ENCODE results near the gene MAD1L1.

The MAD1L1 gene

DNA sequence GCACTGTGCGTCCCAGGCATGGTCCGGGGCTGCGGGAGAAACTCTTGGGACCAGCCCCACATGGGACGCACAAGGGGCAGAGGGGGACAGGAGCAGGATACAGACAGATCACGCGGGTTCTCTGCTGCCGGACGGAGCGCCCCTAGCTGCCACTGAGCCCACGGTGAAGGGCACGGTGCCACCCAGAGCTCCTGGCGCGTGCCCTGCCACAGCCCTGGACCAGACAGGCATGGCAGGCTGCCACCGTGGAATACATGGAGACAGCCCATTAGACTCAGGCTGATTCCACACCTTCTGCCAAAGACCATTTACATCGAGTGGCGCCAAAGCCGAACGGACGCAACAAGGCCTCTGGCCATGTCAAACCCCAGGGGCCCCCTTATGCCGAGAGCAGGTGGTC, 90.4 kb downstream of the MAD1L1 start:
- TF ChIP-seq, protein P1, sequence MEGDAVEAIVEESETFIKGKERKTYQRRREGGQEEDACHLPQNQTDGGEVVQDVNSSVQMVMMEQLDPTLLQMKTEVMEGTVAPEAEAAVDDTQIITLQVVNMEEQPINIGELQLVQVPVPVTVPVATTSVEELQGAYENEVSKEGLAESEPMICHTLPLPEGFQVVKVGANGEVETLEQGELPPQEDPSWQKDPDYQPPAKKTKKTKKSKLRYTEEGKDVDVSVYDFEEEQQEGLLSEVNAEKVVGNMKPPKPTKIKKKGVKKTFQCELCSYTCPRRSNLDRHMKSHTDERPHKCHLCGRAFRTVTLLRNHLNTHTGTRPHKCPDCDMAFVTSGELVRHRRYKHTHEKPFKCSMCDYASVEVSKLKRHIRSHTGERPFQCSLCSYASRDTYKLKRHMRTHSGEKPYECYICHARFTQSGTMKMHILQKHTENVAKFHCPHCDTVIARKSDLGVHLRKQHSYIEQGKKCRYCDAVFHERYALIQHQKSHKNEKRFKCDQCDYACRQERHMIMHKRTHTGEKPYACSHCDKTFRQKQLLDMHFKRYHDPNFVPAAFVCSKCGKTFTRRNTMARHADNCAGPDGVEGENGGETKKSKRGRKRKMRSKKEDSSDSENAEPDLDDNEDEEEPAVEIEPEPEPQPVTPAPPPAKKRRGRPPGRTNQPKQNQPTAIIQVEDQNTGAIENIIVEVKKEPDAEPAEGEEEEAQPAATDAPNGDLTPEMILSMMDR (IDR thresholded peaks at IDR 0.05; ENCODE audit: low read depth, low read length, missing control alignments): no peak

DNA sequence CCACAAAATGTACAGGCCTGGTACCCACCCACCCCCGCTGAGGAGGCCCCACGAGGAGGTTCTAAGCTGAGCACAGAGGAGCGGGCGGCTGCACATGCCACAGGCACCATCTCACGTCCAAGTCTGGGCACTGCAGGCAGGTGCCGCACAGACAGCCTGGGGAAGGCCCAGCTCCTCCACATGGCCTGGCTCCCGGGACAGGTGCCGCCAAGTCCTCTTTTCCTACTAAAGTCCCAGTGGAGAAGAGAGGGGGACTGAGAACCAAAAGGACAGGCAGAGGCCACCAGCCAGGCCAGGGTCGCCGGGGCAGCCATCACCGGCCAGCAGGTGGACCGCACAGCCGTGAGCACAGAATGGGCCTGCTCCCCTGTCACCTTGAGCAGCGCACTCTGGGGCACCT, 91.1 kb downstream of the MAD1L1 start:
- no peak for DNase-seq (ENCODE audit: extremely low read depth, low read depth)
- TF ChIP-seq, protein P1 (IDR thresholded peaks at IDR 0.05; ENCODE audit: low read depth, low read length, missing control alignments): no peak
- no peak overlapping the region for H3K4me3 ChIP-seq (replicated peaks; ENCODE audit: low read depth, low read length)

More for the DNA sequence above, 90.4 kb downstream of the MAD1L1 start:
- DNase-seq (ENCODE audit: extremely low read depth, low read depth): no peak
- H3K4me3 ChIP-seq (replicated peaks; ENCODE audit: low read depth, low read length): no peak overlapping the region

DNA sequence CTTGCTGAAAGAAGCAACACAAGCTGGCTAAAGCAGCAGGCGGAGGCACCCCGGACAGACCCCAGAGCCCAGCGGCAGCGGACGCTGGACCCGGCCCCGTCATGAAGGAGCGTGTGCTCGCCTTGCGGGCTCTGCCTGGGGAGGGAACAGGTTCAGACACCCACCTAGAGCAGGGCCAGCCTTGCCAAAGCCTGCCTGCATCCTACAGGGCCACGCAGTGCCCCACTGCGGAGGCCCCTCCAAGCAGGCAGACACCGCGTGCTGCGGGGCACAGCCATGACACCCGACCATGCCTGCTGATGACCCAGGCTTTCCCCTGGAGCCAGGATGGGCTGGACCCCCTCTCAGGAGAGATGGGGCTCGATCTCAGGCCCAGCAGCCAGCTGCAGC, 91.7 kb downstream of the MAD1L1 start:
- TF ChIP-seq, protein P1 (IDR thresholded peaks at IDR 0.05; ENCODE audit: low read depth, low read length, missing control alignments): no peak
- H3K4me3 ChIP-seq (replicated peaks; ENCODE audit: low read depth, low read length): no peak overlapping the region
- no peak for DNase-seq (ENCODE audit: extremely low read depth, low read depth)

DNA sequence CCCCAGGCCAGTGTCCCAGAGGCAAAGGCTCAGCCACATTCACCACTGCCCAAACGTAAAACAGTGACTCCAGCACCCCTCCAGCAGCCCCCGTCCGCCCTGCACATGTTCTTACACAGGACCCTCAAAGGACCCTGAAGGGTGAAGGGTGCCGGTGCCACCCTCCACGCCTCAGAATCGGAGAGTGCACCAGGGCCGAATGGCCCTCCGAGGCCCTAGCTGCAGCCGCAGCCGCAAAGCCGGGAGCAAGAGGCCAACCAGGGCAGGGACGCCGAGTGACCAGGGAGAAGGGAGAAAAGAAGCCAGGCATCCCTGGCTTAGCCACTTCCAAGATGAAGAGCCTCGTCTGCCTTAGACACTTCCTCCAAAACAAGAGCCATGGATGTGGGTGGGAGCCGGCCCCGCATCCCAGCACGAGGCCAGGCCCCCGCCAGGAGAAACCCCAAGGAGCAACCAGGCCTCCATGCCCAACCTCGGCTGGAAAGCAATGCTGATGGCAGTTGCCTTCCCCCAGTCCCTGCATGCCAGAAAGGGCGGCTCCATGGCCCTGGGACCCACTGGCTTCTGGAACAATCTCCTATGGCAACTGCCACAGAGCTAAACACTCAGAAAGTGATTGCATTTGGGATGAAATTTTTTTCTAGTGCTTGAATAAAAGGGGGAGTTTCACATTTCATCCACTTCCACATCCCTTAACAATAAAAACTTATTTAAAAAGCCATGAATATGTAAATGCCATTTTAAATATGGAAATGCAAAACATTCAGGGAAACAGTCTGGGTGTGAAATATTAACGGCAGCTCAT, 92.3 kb downstream of the MAD1L1 start:
- H3K4me3 ChIP-seq (replicated peaks; ENCODE audit: low read depth, low read length): no peak overlapping the region
- TF ChIP-seq, protein P1 (IDR thresholded peaks at IDR 0.05; ENCODE audit: low read depth, low read length, missing control alignments): no peak
- DNase-seq (ENCODE audit: extremely low read depth, low read depth): no peak

DNA sequence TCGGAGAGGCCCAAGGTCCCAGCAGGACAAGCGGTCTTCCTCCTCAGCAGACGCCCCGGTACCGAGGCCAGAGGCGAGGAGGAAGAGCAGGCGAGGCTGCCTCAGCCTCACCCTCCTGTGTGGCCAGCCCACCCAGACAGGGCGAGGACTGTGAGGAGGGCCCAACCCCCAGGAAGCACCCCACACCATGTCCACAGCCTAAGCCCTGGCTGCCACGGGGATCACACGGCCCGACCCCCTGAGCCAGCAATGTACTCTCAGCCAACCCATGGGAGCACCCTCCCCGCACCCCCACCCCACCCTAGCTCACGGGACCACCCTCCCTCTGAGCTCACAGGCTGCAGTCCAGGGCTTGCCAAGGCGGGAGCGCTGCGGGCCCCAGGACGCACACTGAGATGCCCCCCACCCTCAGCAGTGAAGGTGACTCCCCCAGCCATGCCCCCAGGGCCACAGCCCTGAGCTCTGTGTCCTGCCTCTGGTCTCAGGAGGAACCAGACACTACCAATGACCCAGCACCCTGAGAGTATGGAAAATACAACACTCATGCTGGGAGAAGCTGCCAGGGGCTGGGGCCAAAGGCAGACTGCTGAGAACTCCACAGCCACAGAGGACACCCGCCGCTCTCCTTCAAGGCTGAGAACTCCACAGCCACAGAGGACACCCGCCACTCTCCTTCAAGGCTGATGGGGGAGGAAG, 93.6 kb downstream of the MAD1L1 start:
- no peak for DNase-seq (ENCODE audit: extremely low read depth, low read depth)
- no peak overlapping the region for H3K4me3 ChIP-seq (replicated peaks; ENCODE audit: low read depth, low read length)
- TF ChIP-seq, protein P1 (IDR thresholded peaks at IDR 0.05; ENCODE audit: low read depth, low read length, missing control alignments): no peak

DNA sequence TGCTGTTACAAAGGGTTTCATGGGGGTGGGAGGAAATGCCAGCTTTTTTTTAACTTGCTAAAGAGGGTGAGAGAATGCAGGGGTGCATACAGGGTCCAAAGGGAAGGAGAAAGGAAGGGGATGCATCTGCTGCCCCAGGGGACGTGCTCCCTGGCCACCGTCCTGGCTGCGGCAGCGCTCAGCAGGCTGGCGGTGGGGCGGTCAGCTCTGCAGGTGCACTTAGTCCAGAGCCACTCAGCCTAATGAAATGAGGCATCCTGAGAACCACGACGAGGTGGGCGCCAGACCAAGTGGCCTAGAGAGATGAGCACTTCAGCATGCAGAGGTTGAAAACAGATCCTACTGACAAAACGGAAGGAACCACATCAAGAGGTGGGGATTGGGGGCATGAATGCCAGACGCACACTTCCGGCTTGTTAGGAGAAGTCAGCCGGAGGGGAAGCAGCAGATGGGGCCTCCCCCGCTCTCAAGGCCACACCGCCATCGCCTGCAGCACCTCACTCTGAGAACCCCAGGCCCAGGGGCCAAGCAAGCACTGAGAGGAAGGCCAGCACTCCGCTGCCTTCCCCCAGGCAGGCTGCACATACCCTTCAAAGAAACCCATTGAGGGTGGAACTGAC, 94.5 kb downstream of the MAD1L1 start:
- TF ChIP-seq, protein P1 (IDR thresholded peaks at IDR 0.05; ENCODE audit: low read depth, low read length, missing control alignments): no peak
- no peak overlapping the region for H3K4me3 ChIP-seq (replicated peaks; ENCODE audit: low read depth, low read length)
- DNase-seq (ENCODE audit: extremely low read depth, low read depth): no peak

Measured in HFF-Myc (cell line).